ENCODE results near the gene TMEM248. TPM values are rescaled to one million over a fixed set of nuclear protein-coding genes. Genes with fewer than 3 reads are reported as not detected.
"Not testable (repeated sequence)": the region's sequence is repeated elsewhere in the genome, so short reads cannot be mapped to it uniquely, and the experiment has no call there.

Gene TMEM248
- total RNA-seq, 2 donors from 2014 or later = 52.1 to 64.9 TPM

GRCh38 chr7:66883716-66884115, 37.3 kb upstream of the TMEM248 start:
- DNase-seq = no peak
- Histone ChIP-seq H3K9me3 (no peaks in the 10 kb centered on the region), H3K36me3 (replicated peaks in 1 of 2; ENCODE audit: insufficient read depth in 1 of 2, low read depth in 2 of 2) (no peaks in the 10 kb centered on the region), H3K27me3 (no peaks in the 10 kb centered on the region), H3K4me3 (no peak overlapping the region), H3K27ac (no peak overlapping the region), H3K4me1 (no peaks in the 10 kb centered on the region)
- 82 to 86% methylated on average over 7 of the region's 7 CpGs for WGBS, 2 donors
- intact Hi-C loops (cut with DNase I) = no loop called here
- TF ChIP-seq CTCF (IDR thresholded peaks at IDR 0.05) (no peak), POLR2A (IDR thresholded peaks at IDR 0.05) (no peak)
- ATAC-seq = no peak

- intact Hi-C loops (cut with DNase I); H3K4me1 ChIP-seq; ATAC-seq; H3K4me3 ChIP-seq; DNase-seq; H3K36me3 ChIP-seq (replicated peaks in 1 of 2; ENCODE audit: insufficient read depth in 1 of 2, low read depth in 2 of 2); H3K9me3 ChIP-seq; H3K27ac ChIP-seq; H3K27me3 ChIP-seq: not testable (repeated sequence)
These were observed 36.5 kb upstream of the TMEM248 start for GRCh38 chr7:66884556-66884955.

GRCh38 chr7:66886152-66886551, 34.9 kb upstream of the TMEM248 start:
- Histone ChIP-seq H3K9me3 (no peaks in the 10 kb centered on the region), H3K36me3 (replicated peaks in 1 of 2; ENCODE audit: insufficient read depth in 1 of 2, low read depth in 2 of 2) (no peaks in the 10 kb centered on the region), H3K27me3 (no peaks in the 10 kb centered on the region), H3K27ac (no peak overlapping the region), H3K4me1 (no peaks in the 10 kb centered on the region), H3K4me3 (no peak overlapping the region)
- ATAC-seq (no peak), DNase-seq (no peak)
- WGBS, 2 donors = 85 to 86% methylated on average over 4 of the region's 4 CpGs
- intact Hi-C loops (cut with DNase I) = no loop called here
- no peak for TF ChIP-seq POLR2A (IDR thresholded peaks at IDR 0.05)
- no peak for TF ChIP-seq CTCF (IDR thresholded peaks at IDR 0.05)

GRCh38 chr7:66888223-66888622, 32.8 kb upstream of the TMEM248 start:
- H3K27me3 ChIP-seq; H3K36me3 ChIP-seq (replicated peaks in 1 of 2; ENCODE audit: insufficient read depth in 1 of 2, low read depth in 2 of 2); H3K4me3 ChIP-seq; H3K9me3 ChIP-seq; ATAC-seq; DNase-seq; intact Hi-C loops (cut with DNase I); H3K4me1 ChIP-seq; H3K27ac ChIP-seq: not testable (repeated sequence)
- 70 to 72% methylated on average over 3 of the region's 3 CpGs for WGBS, 2 donors

GRCh38 chr7:66894463-66895080, 26.5 kb upstream of the TMEM248 start:
- H3K4me1 ChIP-seq = no peaks in the 10 kb centered on the region
- no peak overlapping the region for H3K4me3 ChIP-seq
- DNase-seq = no peak
- H3K27ac ChIP-seq = no peak overlapping the region
- TF ChIP-seq CTCF (IDR thresholded peaks at IDR 0.05) (peak in 4 of 7 experiments; percentile 12 to 21 (median 19)), POLR2A (IDR thresholded peaks at IDR 0.05) (no peak)
- H3K9me3 ChIP-seq = no peaks in the 10 kb centered on the region
- peaks cover 0 to 8% of the 10 kb centered on the region in 2 donors for H3K36me3 ChIP-seq (replicated peaks in 1 of 2; ENCODE audit: insufficient read depth in 1 of 2, low read depth in 2 of 2)
- WGBS, 2 donors = 74 to 89% methylated on average over 5 of the region's 5 CpGs
- intact Hi-C loops (cut with DNase I) = no loop called here
- no peak for ATAC-seq
- no peaks in the 10 kb centered on the region for H3K27me3 ChIP-seq

- no peak overlapping the region for H3K4me3 ChIP-seq
- no peak for ATAC-seq
- no peaks in the 10 kb centered on the region for H3K4me1 ChIP-seq
- 84% methylated on average over 3 of the region's 3 CpGs for WGBS, 2 donors
- intact Hi-C loops (cut with DNase I) = no loop called here
- TF ChIP-seq CTCF (IDR thresholded peaks at IDR 0.05) (no peak), POLR2A (IDR thresholded peaks at IDR 0.05) (no peak)
- no peaks in the 10 kb centered on the region for H3K27me3 ChIP-seq
- DNase-seq = no peak
- H3K27ac ChIP-seq = no peak overlapping the region
- no peaks in the 10 kb centered on the region for H3K9me3 ChIP-seq
- H3K36me3 ChIP-seq (replicated peaks in 1 of 2; ENCODE audit: insufficient read depth in 1 of 2, low read depth in 2 of 2) = peaks cover 0 to 9% of the 10 kb centered on the region in 2 donors
These were observed 24.6 kb upstream of the TMEM248 start for GRCh38 chr7:66896441-66896840.
